ENCODE measurements around the gene SMTN. TPM values are rescaled to one million over a fixed set of nuclear protein-coding genes. Genes with fewer than 3 reads are reported as not detected.

Gene SMTN
- total and polyA plus RNA-seq, 9 of the 15 experiments (the other 6 are each of a cell fraction or from before 2014, with no cell fraction given) = 2.5 to 41.1 (median 16.1) TPM

GRCh38 chr22:31084811-31085492, 3.8 kb downstream of the SMTN start (continued):
- TF ChIP-seq BRF1 (IDR thresholded peaks at IDR 0.05; ENCODE audit: borderline replicate concordance, extremely low read depth, insufficient read length) = no peak
- TF ChIP-seq HDAC2 (IDR thresholded peaks at IDR 0.05) = no peak
- no peak for TF ChIP-seq PHTF2 (CRISPR knock-in tag; IDR thresholded peaks at IDR 0.05)
- peak; percentile 87 for TF ChIP-seq TFAP4 (CRISPR knock-in tag; IDR thresholded peaks at IDR 0.05; ENCODE audit: borderline replicate concordance)
- peak; percentile 70 to 79 (median 73) for TF ChIP-seq CTCF (IDR thresholded peaks at IDR 0.05 in 2 of 3, conservative IDR thresholded peaks at IDR 0.05 in 1 of 3; ENCODE audit: insufficient read depth in 2 of 3, low read depth in 1 of 3, low read length in 3 of 3)
- TF ChIP-seq ILK (tag; IDR thresholded peaks at IDR 0.05; ENCODE audit: borderline replicate concordance, low read depth) = no peak
- no peak for TF ChIP-seq ZKSCAN1 (IDR thresholded peaks at IDR 0.05; ENCODE audit: low read depth, low read length)
- TF ChIP-seq PCBP2 (IDR thresholded peaks at IDR 0.05; ENCODE audit: low read depth, low read length, poor library complexity, severe bottlenecking) = no peak
- TF ChIP-seq ZNF212 (CRISPR knock-in tag; IDR thresholded peaks at IDR 0.05) = no peak
- peak; percentile 62; the same call in 1 of the 2 replicates for TF ChIP-seq DEAF1 (CRISPR knock-in tag; IDR thresholded peaks at IDR 0.05)
- no peak for TF ChIP-seq ZKSCAN3 (CRISPR knock-in tag; IDR thresholded peaks at IDR 0.05)
- no peak for TF ChIP-seq ZNF280A (IDR thresholded peaks at IDR 0.05; ENCODE audit: low read depth, partially characterized antibody)
- no peak for TF ChIP-seq ZNF217 (CRISPR knock-in tag; IDR thresholded peaks at IDR 0.05)
- peak; percentile 68 for TF ChIP-seq ETV5 (CRISPR knock-in tag; IDR thresholded peaks at IDR 0.05; ENCODE audit: low read depth)
- no peak for TF ChIP-seq SMARCA5 (IDR thresholded peaks at IDR 0.05)
- peak; percentile 65; the same call in 1 of the 2 replicates for TF ChIP-seq ELF1 (tag; IDR thresholded peaks at IDR 0.05)
- TF ChIP-seq KHSRP (IDR thresholded peaks at IDR 0.05) = no peak
- no peak for TF ChIP-seq ZNF143 (CRISPR knock-in tag; IDR thresholded peaks at IDR 0.05)
- TF ChIP-seq SMAD1 (IDR thresholded peaks at IDR 0.05; ENCODE audit: low read depth, low read length, partially characterized antibody) = no peak
- no peak for TF ChIP-seq HOMEZ (CRISPR knock-in tag; IDR thresholded peaks at IDR 0.05)
- peak; percentile 13 for TF ChIP-seq PHF20 (IDR thresholded peaks at IDR 0.05; ENCODE audit: partially characterized antibody)
- no peak for TF ChIP-seq ZNF224 (CRISPR knock-in tag; IDR thresholded peaks at IDR 0.05)

Data from K562 (cell line).